ENCODE measurements around the gene LSM14B.
A peak's percentile ranks its signal among the peaks of the same experiment; 100 is the strongest.
"Not testable (repeated sequence)": the region's sequence is repeated elsewhere in the genome, so short reads cannot be mapped to it uniquely, and the experiment has no call there.

LSM14B gene

DNA sequence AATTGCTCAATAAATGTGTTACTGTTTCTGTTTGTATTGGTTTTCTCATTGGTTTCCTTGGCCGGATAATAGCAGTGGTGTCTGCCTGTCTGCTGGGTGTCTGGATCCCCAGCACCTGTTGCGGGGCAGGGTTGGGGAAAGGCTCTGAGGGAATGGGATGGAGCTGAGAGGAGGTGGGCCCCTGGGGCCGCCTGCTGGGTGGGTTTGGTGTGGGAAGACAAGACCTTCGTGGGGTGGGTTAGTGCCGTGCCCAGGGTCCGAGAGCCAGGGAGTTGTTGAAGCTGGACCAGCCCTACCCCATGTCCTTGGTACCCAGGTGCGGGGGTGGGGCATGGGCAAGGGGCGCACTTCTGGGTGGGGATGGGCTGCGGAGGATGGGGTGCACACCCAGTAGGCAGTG is 25.3 kb downstream of the LSM14B start:
- no peak for DNase-seq

DNA sequence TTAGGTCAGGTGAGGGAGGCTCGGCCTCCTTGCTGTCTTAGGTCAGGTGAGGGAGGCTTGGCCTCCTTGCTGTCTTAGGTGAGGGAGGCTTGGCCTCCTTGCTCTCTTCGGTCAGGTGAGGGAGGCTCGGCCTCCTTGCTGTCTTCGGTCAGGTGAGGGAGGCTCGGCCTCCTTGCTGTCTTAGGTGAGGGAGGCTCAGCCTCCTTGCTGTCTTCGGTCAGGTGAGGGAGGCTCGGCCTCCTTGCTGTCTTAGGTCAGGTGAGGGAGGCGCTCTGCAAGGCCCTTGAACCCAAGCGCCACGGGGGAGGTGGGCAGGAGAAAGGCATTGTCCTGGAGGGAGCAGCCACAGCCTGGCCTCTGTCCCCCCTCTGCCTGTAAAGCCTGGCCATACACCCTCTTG is 26.1 kb downstream of the LSM14B start:
- DNase-seq: not testable (repeated sequence)

DNA sequence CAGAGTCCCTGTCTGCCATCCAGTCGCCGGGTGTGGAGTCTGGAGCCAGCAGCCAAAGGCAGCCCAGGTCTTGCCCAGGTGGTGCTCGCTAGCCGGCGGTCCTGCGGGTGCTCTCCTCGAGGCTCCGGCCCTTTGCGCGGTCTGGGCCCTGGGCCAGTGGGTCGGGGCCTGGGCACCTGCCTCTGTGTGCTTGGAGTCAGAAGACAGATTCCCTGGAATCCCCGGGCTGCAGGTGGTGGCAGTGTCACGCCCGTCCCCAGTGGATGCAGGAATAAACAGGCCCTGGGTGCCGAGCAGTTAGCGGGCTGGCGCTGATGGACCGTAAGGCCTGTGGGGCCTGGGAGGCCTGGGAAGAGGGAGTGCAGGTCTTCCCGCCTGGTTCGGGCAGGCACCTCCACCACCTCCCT is 26.6 kb downstream of the LSM14B start:
- no peak for DNase-seq

- DNase-seq: no peak
Measured at GRCh38 chr20:62149532-62150309, 27.4 kb downstream of the LSM14B start.

GRCh38 chr20:62150310-62150575 is 28.0 kb downstream of the LSM14B start:
- DNase-seq: no peak

DNA sequence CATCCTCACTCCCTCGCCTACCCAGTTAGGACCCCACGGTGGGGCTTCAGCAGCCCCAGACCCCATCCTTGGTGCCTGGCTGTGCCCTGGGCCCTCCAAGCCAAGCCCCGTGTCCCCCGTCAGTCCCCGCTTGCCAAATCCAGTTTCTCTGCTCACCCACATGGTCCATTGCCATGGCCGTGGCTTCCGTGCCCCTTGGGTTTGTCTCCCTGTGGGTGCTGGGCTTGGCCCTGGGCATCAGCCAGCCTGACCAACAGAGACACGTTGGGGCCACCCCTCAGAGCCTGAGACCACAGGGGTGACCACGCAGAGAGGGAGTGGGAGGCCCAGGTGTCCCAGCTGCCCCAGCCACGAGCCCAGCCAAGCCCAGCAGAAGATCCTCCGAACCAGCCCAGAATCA is 28.9 kb downstream of the LSM14B start:
- no peak for DNase-seq

- DNase-seq: no peak
Measured at GRCh38 chr20:62151835-62152364, 29.6 kb downstream of the LSM14B start.

GRCh38 chr20:62155428-62156253 is 33.4 kb downstream of the LSM14B start:
- no peak for DNase-seq

GRCh38 chr20:62156254-62156556 is 33.9 kb downstream of the LSM14B start:
- no peak for DNase-seq

- DNase-seq: peak; percentile 48
Measured at GRCh38 chr20:62156592-62157386, 34.5 kb downstream of the LSM14B start.

GRCh38 chr20:62157387-62158087 is 35.3 kb downstream of the LSM14B start:
- no peak for DNase-seq

GRCh38 chr20:62158088-62158400 is 35.8 kb downstream of the LSM14B start:
- no peak for DNase-seq

DNA sequence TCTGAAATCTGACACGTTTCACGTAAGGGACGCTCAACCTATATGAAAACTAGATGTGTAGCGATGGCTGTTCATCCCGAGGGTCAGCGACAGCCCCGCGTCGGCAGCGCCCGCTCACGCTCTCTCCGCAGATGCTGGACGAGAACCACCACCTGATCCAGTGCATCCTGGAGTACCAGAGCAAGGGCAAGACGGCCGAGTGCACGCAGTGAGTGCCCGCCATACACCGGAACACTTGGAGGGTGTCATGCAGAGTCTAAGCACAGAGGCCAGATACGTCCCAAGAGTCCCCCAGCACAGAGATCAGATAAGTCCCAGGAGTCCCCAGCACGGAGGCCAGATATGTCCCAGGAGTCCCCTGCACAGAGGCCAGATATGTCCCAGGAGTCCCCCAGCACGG is 36.3 kb downstream of the LSM14B start:
- DNase-seq: no peak

- DNase-seq: no peak
Measured at GRCh38 chr20:62159052-62159451, 36.8 kb downstream of the LSM14B start.

GRCh38 chr20:62159839-62160238 is 37.6 kb downstream of the LSM14B start:
- DNase-seq: no peak

DNA sequence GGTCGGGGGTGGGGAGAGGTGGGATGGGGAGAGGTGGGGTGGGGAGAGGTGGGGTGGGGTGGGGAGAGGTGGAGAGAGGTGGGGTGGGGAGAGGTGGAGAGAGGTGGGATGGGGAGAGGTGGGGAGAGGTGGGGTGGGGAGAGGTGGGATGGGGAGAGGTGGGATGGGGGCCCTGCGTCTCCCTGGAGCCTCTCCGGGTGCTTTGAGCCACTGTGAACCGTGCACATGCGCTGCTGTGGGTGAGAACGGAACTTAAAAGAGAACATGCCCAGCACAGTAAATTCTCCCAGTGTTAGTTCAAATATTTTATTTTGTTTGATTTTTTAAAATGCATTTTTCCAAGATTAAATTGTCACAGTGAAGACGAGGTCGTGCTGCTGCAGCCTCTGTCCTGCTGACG is 38.0 kb downstream of the LSM14B start:
- DNase-seq: no peak

GRCh38 chr20:62160876-62161275 is 38.6 kb downstream of the LSM14B start:
- DNase-seq: no peak

DNA sequence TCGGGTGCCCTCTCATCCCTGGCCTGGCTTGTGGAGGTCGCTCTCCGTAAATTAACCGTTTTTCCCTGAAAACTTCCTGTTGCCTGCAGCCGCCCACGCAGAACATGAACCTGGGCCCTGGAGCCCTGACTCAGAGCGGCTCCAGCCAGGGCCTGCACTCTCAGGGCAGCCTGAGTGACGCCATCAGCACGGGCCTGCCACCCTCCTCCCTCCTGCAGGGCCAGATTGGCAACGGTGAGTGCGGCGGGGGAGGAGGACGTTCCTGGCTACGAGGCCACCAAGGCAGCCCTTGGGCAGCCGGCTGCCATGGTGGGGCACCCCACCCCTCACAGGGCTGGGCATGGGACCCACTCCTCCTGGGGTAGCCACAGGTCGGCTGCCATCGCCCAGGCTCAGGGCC is 39.1 kb downstream of the LSM14B start:
- DNase-seq: no peak

DNA sequence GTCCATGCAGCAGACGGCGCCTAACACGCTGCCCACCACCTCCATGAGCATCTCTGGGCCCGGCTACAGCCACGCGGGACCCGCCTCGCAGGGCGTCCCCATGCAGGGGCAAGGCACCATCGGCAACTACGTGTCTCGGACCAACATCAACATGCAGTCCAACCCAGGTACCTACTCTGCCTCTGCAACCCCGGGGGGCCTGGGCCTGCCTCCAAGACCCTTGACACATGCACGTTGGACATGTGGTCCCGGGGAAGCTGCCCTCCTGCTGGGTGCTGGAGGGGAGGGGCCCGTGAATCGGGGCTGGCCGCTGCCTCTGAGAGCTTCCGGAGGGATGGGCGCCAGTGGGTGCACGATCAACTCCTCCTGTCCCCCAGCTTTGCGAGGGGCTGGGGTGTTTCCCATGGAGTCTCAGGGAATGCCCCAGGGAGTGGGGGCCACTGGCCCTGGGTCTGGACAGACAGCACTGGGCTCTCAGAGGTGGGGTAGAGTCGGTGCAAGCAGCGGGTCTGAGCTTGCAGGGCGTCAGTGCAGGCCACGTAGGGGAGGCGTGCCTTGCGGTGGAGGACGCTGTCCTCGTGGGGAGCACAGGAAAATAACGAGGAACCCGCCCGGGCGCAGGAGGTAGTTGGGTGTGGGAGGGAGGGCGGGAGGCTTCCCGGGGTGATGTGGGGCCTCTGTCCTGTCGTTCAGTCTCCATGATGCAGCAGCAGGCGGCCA is 40.6 kb downstream of the LSM14B start:
- DNase-seq: no peak

- DNase-seq: no peak
Measured at GRCh38 chr20:62163485-62163865, 41.2 kb downstream of the LSM14B start.

DNA sequence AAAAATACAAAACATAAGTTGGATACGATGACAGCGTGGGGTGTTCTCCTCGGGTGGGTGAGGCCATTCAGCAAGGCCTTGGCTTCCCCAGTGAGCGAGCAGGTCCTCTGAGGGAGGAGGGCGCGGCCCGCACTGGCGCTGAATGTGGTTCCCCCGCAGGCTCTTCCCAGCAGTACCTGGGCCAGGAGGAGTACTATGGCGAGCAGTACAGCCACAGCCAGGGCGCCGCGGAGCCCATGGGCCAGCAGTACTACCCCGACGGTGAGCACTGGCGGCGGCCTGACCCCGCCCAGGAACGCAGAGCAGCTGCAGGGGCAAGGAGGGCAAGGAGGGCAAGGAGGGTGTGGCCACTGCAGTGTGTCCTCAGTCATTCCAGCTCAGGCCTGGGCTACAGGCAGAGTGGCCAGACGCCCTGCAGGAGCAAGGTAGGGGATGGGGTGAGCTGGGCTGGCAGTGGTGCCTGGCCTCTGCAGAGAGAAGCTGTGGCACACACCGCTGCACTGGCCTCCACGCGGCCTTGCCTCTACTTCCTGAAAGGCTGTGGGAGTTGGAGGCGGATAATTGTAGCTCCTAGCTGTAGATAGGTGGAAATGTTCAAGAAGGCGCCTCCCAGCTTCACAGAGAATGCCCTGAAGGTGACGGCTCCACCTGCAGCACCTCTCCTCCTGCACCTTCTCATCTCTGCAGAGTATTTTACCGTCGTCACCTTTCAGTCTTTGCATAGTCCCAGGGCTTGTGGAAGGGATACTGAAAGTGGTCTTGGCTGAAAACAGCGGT is 41.9 kb downstream of the LSM14B start:
- DNase-seq: no peak

Data from activated effector memory CD4-positive, alpha-beta T cell treated with Interleukin-2 at 50 U/mL for 16 hours (primary cell).